Measurements from ENCODE around the gene HLA-A. TPM values are rescaled to one million over a fixed set of nuclear protein-coding genes. Genes with fewer than 3 reads are reported as not detected.
A peak's percentile ranks its signal among the peaks of the same experiment; 100 is the strongest.

The HLA-A gene
- total RNA-seq, 3 donors from 2014 or later (not counting 1 experiment from before 2014, with no cell fraction given) = 2,088 to 2,855 (median 2,731) TPM

DNA sequence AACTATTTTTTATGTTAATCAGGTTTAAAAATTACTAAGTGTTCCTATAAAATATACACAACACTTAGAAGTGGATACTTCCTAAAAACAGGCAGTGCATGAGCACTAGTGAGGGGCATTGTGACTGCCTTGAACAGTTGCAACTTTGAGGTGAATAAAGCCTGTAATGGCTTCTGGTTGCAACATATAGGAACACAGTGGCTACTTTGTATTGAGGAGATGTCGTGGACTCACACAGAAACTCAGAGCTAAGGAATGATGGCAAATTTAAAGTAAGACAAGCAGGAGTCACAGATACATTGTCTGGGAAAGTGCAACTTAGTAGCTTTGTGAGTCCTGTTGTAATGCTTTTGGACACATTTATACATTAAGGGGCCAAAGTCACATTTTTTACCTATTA, 861 bp upstream of the HLA-A start:
- H3K4me3 Mint-ChIP-seq = peak overlapping the region; percentile 99
- peaks cover 23% of the 10 kb centered on the region for H3K36me3 Mint-ChIP-seq
- H3K9me3 ChIP-seq (ENCODE audit: control insufficient read depth, insufficient read depth, low read length) = no peaks in the 10 kb centered on the region
- peaks cover 22% of the 10 kb centered on the region for H3K36me3 ChIP-seq (ENCODE audit: control insufficient read depth, insufficient read depth, low read length)
- intact Hi-C loops (cut with micrococcal nuclease) = loop anchor here (1.0 to 10.0 kb wide), 4 partner anchors 36 to 217 kb away; partner anchors contain the start of genes HLA-F and POLR1H
- H3K4me1 Mint-ChIP-seq = peaks cover 52 to 59% of the 10 kb centered on the region in 2 donors
- H3K27me3 Mint-ChIP-seq (ENCODE audit: low read depth in 2 of 2) = peaks cover 0 to 4% of the 10 kb centered on the region in 2 donors
- peak overlapping the region; percentile 89 to 100 for H3K27ac Mint-ChIP-seq
- no peaks in the 10 kb centered on the region for H3K9me3 Mint-ChIP-seq
- no peaks in the 10 kb centered on the region for H3K27me3 ChIP-seq (ENCODE audit: control insufficient read depth, insufficient read depth, low read length)
- TF ChIP-seq CTCF (IDR thresholded peaks at IDR 0.05) = no peak
- DNase-seq = peak in 1 of 2 donors; percentile 50
- H3K4me3 ChIP-seq (ENCODE audit: low read length) = peak overlapping the region; percentile 57
- no peak for ATAC-seq
- H3K27ac ChIP-seq (ENCODE audit: low read length) = peak overlapping the region; percentile 93
- WGBS (ENCODE audit: insufficient coverage) = 0% methylated on average over 1 of the region's 1 CpG
- peaks cover 26% of the 10 kb centered on the region for H3K4me1 ChIP-seq (ENCODE audit: control insufficient read depth, insufficient read depth, low read length)

DNA sequence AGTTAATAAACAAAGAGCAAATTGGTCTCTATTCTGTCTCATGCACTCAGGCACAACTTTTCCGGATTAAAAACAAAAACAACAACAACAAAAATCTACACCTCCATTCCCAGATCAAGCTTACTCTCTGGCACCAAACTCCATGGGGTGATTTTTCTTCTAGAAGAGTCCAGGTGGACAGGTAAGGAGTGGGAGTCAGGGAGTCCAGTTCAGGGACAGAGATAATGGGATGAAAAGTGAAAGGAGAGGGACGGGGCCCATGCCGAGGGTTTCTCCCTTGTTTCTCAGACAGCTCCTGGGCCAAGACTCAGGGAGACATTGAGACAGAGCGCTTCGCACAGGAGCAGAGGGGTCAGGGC, 437 bp upstream of the HLA-A start:
- ATAC-seq (no peak), DNase-seq (no peak)
- TF ChIP-seq CTCF (IDR thresholded peaks at IDR 0.05) = no peak
- H3K4me3 Mint-ChIP-seq = peak overlapping the region; percentile 99
- no peaks in the 10 kb centered on the region for H3K9me3 Mint-ChIP-seq
- intact Hi-C loops (cut with micrococcal nuclease) = loop anchor here (1.0 to 10.0 kb wide), 6 partner anchors 15 to 217 kb away; partner anchors contain the start of genes HLA-F and POLR1H
- H3K27ac Mint-ChIP-seq = peak overlapping the region; percentile 89 to 100
- WGBS (ENCODE audit: insufficient coverage) = 0% methylated on average over 4 of the region's 5 CpGs
- H3K4me3 ChIP-seq (ENCODE audit: low read length) = peak overlapping the region; percentile 57
- H3K36me3 Mint-ChIP-seq = peaks cover 25% of the 10 kb centered on the region
- peaks cover 0 to 4% of the 10 kb centered on the region in 2 donors for H3K27me3 Mint-ChIP-seq (ENCODE audit: low read depth in 2 of 2)
- peak overlapping the region; percentile 93 for H3K27ac ChIP-seq (ENCODE audit: low read length)
- peaks cover 30% of the 10 kb centered on the region for H3K4me1 ChIP-seq (ENCODE audit: control insufficient read depth, insufficient read depth, low read length)
- H3K36me3 ChIP-seq (ENCODE audit: control insufficient read depth, insufficient read depth, low read length) = peaks cover 24% of the 10 kb centered on the region
- H3K4me1 Mint-ChIP-seq = peaks cover 57 to 63% of the 10 kb centered on the region in 2 donors
- no peaks in the 10 kb centered on the region for H3K9me3 ChIP-seq (ENCODE audit: control insufficient read depth, insufficient read depth, low read length)
- H3K27me3 ChIP-seq (ENCODE audit: control insufficient read depth, insufficient read depth, low read length) = no peaks in the 10 kb centered on the region

DNA sequence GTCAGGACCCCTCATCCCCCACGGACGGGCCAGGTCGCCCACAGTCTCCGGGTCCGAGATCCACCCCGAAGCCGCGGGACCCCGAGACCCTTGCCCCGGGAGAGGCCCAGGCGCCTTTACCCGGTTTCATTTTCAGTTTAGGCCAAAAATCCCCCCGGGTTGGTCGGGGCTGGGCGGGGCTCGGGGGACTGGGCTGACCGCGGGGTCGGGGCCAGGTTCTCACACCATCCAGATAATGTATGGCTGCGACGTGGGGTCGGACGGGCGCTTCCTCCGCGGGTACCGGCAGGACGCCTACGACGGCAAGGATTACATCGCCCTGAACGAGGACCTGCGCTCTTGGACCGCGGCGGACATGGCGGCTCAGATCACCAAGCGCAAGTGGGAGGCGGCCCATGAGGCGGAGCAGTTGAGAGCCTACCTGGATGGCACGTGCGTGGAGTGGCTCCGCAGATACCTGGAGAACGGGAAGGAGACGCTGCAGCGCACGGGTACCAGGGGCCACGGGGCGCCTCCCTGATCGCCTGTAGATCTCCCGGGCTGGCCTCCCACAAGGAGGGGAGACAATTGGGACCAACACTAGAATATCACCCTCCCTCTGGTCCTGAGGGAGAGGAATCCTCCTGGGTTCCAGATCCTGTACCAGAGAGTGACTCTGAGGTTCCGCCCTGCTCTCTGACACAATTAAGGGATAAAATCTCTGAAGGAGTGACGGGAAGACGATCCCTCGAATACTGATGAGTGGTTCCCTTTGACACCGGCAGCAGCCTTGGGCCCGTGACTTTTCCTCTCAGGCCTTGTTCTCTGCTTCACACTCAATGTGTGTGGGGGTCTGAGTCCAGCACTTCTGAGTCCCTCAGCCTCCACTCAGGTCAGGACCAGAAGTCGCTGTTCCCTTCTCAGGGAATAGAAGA, 978 bp downstream of the HLA-A start:
- peak overlapping the region; percentile 89 to 100 for H3K27ac Mint-ChIP-seq
- H3K36me3 Mint-ChIP-seq = peaks cover 30% of the 10 kb centered on the region

More for the DNA sequence above, 978 bp downstream of the HLA-A start:
- Histone ChIP-seq H3K27ac (ENCODE audit: low read length) (peak overlapping the region; percentile 93), H3K36me3 (ENCODE audit: control insufficient read depth, insufficient read depth, low read length) (peaks cover 32% of the 10 kb centered on the region), H3K27me3 (ENCODE audit: control insufficient read depth, insufficient read depth, low read length) (no peaks in the 10 kb centered on the region), H3K4me1 (ENCODE audit: control insufficient read depth, insufficient read depth, low read length) (peaks cover 40% of the 10 kb centered on the region), H3K4me3 (ENCODE audit: low read length) (peak overlapping the region; percentile 57), H3K9me3 (ENCODE audit: control insufficient read depth, insufficient read depth, low read length) (no peaks in the 10 kb centered on the region)
- Mint-ChIP-seq H3K9me3 (no peaks in the 10 kb centered on the region), H3K4me1 (peaks cover 71 to 77% of the 10 kb centered on the region in 2 donors), H3K4me3 (peak overlapping the region; percentile 99), H3K27me3 (ENCODE audit: low read depth in 2 of 2) (peaks cover 0 to 2% of the 10 kb centered on the region in 2 donors)
- ATAC-seq (peak; percentile 7 to 21 (median 11)), DNase-seq (peak; percentile 51 to 56)
- intact Hi-C loops (cut with micrococcal nuclease) = loop anchor here (5.0 to 10.0 kb wide), 3 partner anchors 34 to 219 kb away; partner anchors contain the start of genes HLA-F and POLR1H
- TF ChIP-seq CTCF (IDR thresholded peaks at IDR 0.05) = no peak
- 13% methylated on average over 58 of the region's 58 CpGs for WGBS (ENCODE audit: insufficient coverage)
